ENCODE results near the gene PROP1.
"Not testable (repeated sequence)": the region's sequence is repeated elsewhere in the genome, so short reads cannot be mapped to it uniquely, and the experiment has no call there.

PROP1 gene

GRCh38 chr5:177949656-177950055, 46.4 kb downstream of the PROP1 start:
- not testable (repeated sequence) for H3K27me3 ChIP-seq (ENCODE audit: insufficient read depth, low read length, poor library complexity); H4K20me1 ChIP-seq (ENCODE audit: insufficient read depth, low read length); H3K4me2 ChIP-seq (ENCODE audit: insufficient read depth, low read length); H3K9me3 ChIP-seq (ENCODE audit: insufficient read depth, low read length, severe bottlenecking); H3K79me2 ChIP-seq (ENCODE audit: insufficient read depth, low read length); H3K4me3 ChIP-seq (ENCODE audit: low read depth in 1 of 2, low read length in 2 of 2); ATAC-seq (ENCODE audit: insufficient read depth, low read depth); H2AFZ ChIP-seq (ENCODE audit: low read depth, low read length); H3K27ac ChIP-seq (ENCODE audit: low read length); DNase-seq; H3K36me3 ChIP-seq (ENCODE audit: insufficient read depth, low read length); H3K9ac ChIP-seq (ENCODE audit: low read depth, low read length); H3K4me1 ChIP-seq (ENCODE audit: insufficient read depth, low read length)

DNA sequence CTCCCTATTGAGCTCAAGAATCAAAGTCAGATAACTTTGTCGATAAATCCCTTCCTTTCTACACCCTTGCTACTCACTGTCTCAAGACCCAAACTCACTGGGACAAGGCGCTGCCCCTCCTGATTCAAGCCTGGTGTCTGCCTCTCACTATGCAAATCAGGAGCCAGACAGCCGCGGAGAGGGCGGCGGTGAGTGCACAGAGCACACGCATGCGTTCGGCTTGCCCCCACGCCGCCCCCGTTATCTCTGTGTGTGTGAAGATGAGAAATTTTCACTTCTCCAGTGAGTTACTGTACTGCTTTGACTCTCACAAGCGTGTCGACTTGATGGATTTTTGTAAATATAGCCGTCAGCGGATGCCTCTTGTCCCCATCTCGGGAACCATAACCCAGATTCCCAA, 47.0 kb downstream of the PROP1 start:
- not testable (repeated sequence) for H3K4me2 ChIP-seq (ENCODE audit: insufficient read depth, low read length); H4K20me1 ChIP-seq (ENCODE audit: insufficient read depth, low read length); ATAC-seq (ENCODE audit: insufficient read depth, low read depth); H3K36me3 ChIP-seq (ENCODE audit: insufficient read depth, low read length); DNase-seq; H3K9me3 ChIP-seq (ENCODE audit: insufficient read depth, low read length, severe bottlenecking); H3K79me2 ChIP-seq (ENCODE audit: insufficient read depth, low read length); H3K9ac ChIP-seq (ENCODE audit: low read depth, low read length); H3K4me3 ChIP-seq (ENCODE audit: low read depth in 1 of 2, low read length in 2 of 2); H3K27me3 ChIP-seq (ENCODE audit: insufficient read depth, low read length, poor library complexity); H3K27ac ChIP-seq (ENCODE audit: low read length); H2AFZ ChIP-seq (ENCODE audit: low read depth, low read length); H3K4me1 ChIP-seq (ENCODE audit: insufficient read depth, low read length)

- not testable (repeated sequence) for H3K4me1 ChIP-seq (ENCODE audit: insufficient read depth, low read length); H3K4me2 ChIP-seq (ENCODE audit: insufficient read depth, low read length); H2AFZ ChIP-seq (ENCODE audit: low read depth, low read length); DNase-seq; H4K20me1 ChIP-seq (ENCODE audit: insufficient read depth, low read length); H3K79me2 ChIP-seq (ENCODE audit: insufficient read depth, low read length); H3K9me3 ChIP-seq (ENCODE audit: insufficient read depth, low read length, severe bottlenecking); H3K27ac ChIP-seq (ENCODE audit: low read length); H3K4me3 ChIP-seq (ENCODE audit: low read depth in 1 of 2, low read length in 2 of 2); ATAC-seq (ENCODE audit: insufficient read depth, low read depth); H3K9ac ChIP-seq (ENCODE audit: low read depth, low read length); H3K36me3 ChIP-seq (ENCODE audit: insufficient read depth, low read length); H3K27me3 ChIP-seq (ENCODE audit: insufficient read depth, low read length, poor library complexity)
These were observed 48.1 kb downstream of the PROP1 start for GRCh38 chr5:177947912-177948311.

GRCh38 chr5:177945601-177946283, 50.3 kb downstream of the PROP1 start:
- not testable (repeated sequence) for H3K27ac ChIP-seq (ENCODE audit: low read length); H3K4me1 ChIP-seq (ENCODE audit: insufficient read depth, low read length); ATAC-seq (ENCODE audit: insufficient read depth, low read depth); DNase-seq; H3K9ac ChIP-seq (ENCODE audit: low read depth, low read length); H2AFZ ChIP-seq (ENCODE audit: low read depth, low read length); H3K4me2 ChIP-seq (ENCODE audit: insufficient read depth, low read length); H3K36me3 ChIP-seq (ENCODE audit: insufficient read depth, low read length); H3K9me3 ChIP-seq (ENCODE audit: insufficient read depth, low read length, severe bottlenecking); H4K20me1 ChIP-seq (ENCODE audit: insufficient read depth, low read length); H3K4me3 ChIP-seq (ENCODE audit: low read depth in 1 of 2, low read length in 2 of 2); H3K27me3 ChIP-seq (ENCODE audit: insufficient read depth, low read length, poor library complexity); H3K79me2 ChIP-seq (ENCODE audit: insufficient read depth, low read length)

GRCh38 chr5:177945145-177945544, 50.9 kb downstream of the PROP1 start:
- DNase-seq; H3K4me2 ChIP-seq (ENCODE audit: insufficient read depth, low read length); H4K20me1 ChIP-seq (ENCODE audit: insufficient read depth, low read length); H3K79me2 ChIP-seq (ENCODE audit: insufficient read depth, low read length); H3K4me1 ChIP-seq (ENCODE audit: insufficient read depth, low read length); H3K9me3 ChIP-seq (ENCODE audit: insufficient read depth, low read length, severe bottlenecking); H2AFZ ChIP-seq (ENCODE audit: low read depth, low read length); ATAC-seq (ENCODE audit: insufficient read depth, low read depth); H3K27me3 ChIP-seq (ENCODE audit: insufficient read depth, low read length, poor library complexity); H3K4me3 ChIP-seq (ENCODE audit: low read depth in 1 of 2, low read length in 2 of 2); H3K36me3 ChIP-seq (ENCODE audit: insufficient read depth, low read length); H3K9ac ChIP-seq (ENCODE audit: low read depth, low read length); H3K27ac ChIP-seq (ENCODE audit: low read length): not testable (repeated sequence)

Data from DND-41 (cell line).